IPS-15b (cell line): ENCODE measurements around the gene RASSF5.

ENCODE experiments used
- H3K27me3 ChIP-seq: one replicate; pipeline ENCODE4 v1.6.1; 2013; ENCODE audit warnings: low read length; ENCODE audit not compliant: control insufficient read depth, insufficient read depth
- H3K36me3 ChIP-seq: one replicate; pipeline ENCODE4 v1.6.1; 2013; ENCODE audit warnings: low read length; ENCODE audit not compliant: control insufficient read depth, insufficient read depth
- H3K4me1 ChIP-seq: one replicate; pipeline ENCODE4 v1.6.1; 2013; ENCODE audit warnings: mild to moderate bottlenecking, low read length; ENCODE audit not compliant: control insufficient read depth, insufficient read depth
- H3K4me3 ChIP-seq: one replicate; pipeline ENCODE4 v1.5.1; 2013; ENCODE audit warnings: low read depth, low read length
- H3K9ac ChIP-seq: one replicate; pipeline ENCODE4 v1.6.1; 2013; ENCODE audit warnings: low read depth, mild to moderate bottlenecking, low read length
- H3K9me3 ChIP-seq: one replicate; pipeline ENCODE4 v1.6.1; 2013; ENCODE audit warnings: mild to moderate bottlenecking, low read length; ENCODE audit not compliant: control insufficient read depth, insufficient read depth

Gene RASSF5

GRCh38 chr1:206468571-206468970 lies 38.8 kb upstream of the RASSF5 start:
- Histone ChIP-seq H3K9ac (no peak overlapping the region), H3K9me3 (no peaks in the 10 kb centered on the region), H3K4me3 (no peak overlapping the region), H3K27me3 (peaks cover 8% of the 10 kb centered on the region), H3K36me3 (no peaks in the 10 kb centered on the region), H3K4me1 (peaks cover 20% of the 10 kb centered on the region)

GRCh38 chr1:206469411-206469932 lies 37.9 kb upstream of the RASSF5 start:
- H3K4me1 ChIP-seq: peaks cover 20% of the 10 kb centered on the region

GRCh38 chr1:206469933-206470691 lies 37.2 kb upstream of the RASSF5 start, which contains the start of gene IKBKE:
Gene IKBKE (plus strand): TSS chr1:206470476. CDS start chr1:206473228, 2,752 bp downstream.
- Histone ChIP-seq H3K4me3 (peak within 1 kb of the TSS; percentile 50), H3K36me3 (no peaks in the 10 kb centered on the region), H3K4me1 (peaks cover 20% of the 10 kb centered on the region), H3K27me3 (peaks cover 8% of the 10 kb centered on the region), H3K9ac (no peak within 1 kb of the TSS), H3K9me3 (no peaks in the 10 kb centered on the region)

More at GRCh38 chr1:206469411-206469932, 37.9 kb upstream of the RASSF5 start:
- H3K9ac ChIP-seq: no peak overlapping the region
- H3K36me3 ChIP-seq: no peaks in the 10 kb centered on the region
- peaks cover 8% of the 10 kb centered on the region for H3K27me3 ChIP-seq
- H3K9me3 ChIP-seq: no peaks in the 10 kb centered on the region
- H3K4me3 ChIP-seq: no peak overlapping the region

- H3K9ac ChIP-seq: no peak overlapping the region
- H3K4me1 ChIP-seq: peaks cover 20% of the 10 kb centered on the region
These were observed 36.5 kb upstream of the RASSF5 start for GRCh38 chr1:206470692-206471414.

GRCh38 chr1:206471415-206471801 lies 35.9 kb upstream of the RASSF5 start:
- Histone ChIP-seq H3K9me3 (no peaks in the 10 kb centered on the region), H3K9ac (no peak overlapping the region), H3K27me3 (peaks cover 8% of the 10 kb centered on the region), H3K4me3 (peak overlapping the region; percentile 50), H3K36me3 (peaks cover 5% of the 10 kb centered on the region), H3K4me1 (peaks cover 20% of the 10 kb centered on the region)

More at GRCh38 chr1:206470692-206471414, 36.5 kb upstream of the RASSF5 start:
- peaks cover 8% of the 10 kb centered on the region for H3K27me3 ChIP-seq
- H3K36me3 ChIP-seq: peaks cover 2% of the 10 kb centered on the region
- H3K9me3 ChIP-seq: no peaks in the 10 kb centered on the region
- H3K4me3 ChIP-seq: peak overlapping the region; percentile 50

GRCh38 chr1:206472024-206472423 lies 35.3 kb upstream of the RASSF5 start:
- H3K27me3 ChIP-seq: peaks cover 3% of the 10 kb centered on the region
- H3K9ac ChIP-seq: no peak overlapping the region
- H3K36me3 ChIP-seq: peaks cover 8% of the 10 kb centered on the region
- no peaks in the 10 kb centered on the region for H3K9me3 ChIP-seq
- no peak overlapping the region for H3K4me3 ChIP-seq
- H3K4me1 ChIP-seq: peaks cover 18% of the 10 kb centered on the region

- Histone ChIP-seq H3K9ac (no peak overlapping the region), H3K36me3 (peaks cover 8% of the 10 kb centered on the region), H3K27me3 (peaks cover 3% of the 10 kb centered on the region), H3K9me3 (no peaks in the 10 kb centered on the region), H3K4me1 (peaks cover 18% of the 10 kb centered on the region), H3K4me3 (no peak overlapping the region)
These were observed 34.9 kb upstream of the RASSF5 start for GRCh38 chr1:206472454-206472853.

GRCh38 chr1:206472886-206473285 lies 34.4 kb upstream of the RASSF5 start:
- no peak overlapping the region for H3K9ac ChIP-seq
- peaks cover 8% of the 10 kb centered on the region for H3K36me3 ChIP-seq
- peaks cover 18% of the 10 kb centered on the region for H3K4me1 ChIP-seq
- H3K27me3 ChIP-seq: peaks cover 3% of the 10 kb centered on the region
- no peak overlapping the region for H3K4me3 ChIP-seq
- no peaks in the 10 kb centered on the region for H3K9me3 ChIP-seq

GRCh38 chr1:206476058-206476457 lies 31.3 kb upstream of the RASSF5 start:
- Histone ChIP-seq H3K27me3 (no peaks in the 10 kb centered on the region), H3K9ac (no peak overlapping the region), H3K9me3 (no peaks in the 10 kb centered on the region), H3K36me3 (peaks cover 11% of the 10 kb centered on the region), H3K4me3 (no peak overlapping the region), H3K4me1 (peaks cover 9% of the 10 kb centered on the region)

- Histone ChIP-seq H3K27me3 (no peaks in the 10 kb centered on the region), H3K9me3 (no peaks in the 10 kb centered on the region), H3K9ac (no peak overlapping the region), H3K4me1 (peaks cover 6% of the 10 kb centered on the region), H3K4me3 (no peak overlapping the region), H3K36me3 (peaks cover 11% of the 10 kb centered on the region)
These were observed 30.7 kb upstream of the RASSF5 start for GRCh38 chr1:206476591-206476990.

GRCh38 chr1:206477110-206477509 lies 30.2 kb upstream of the RASSF5 start:
- Histone ChIP-seq H3K9me3 (no peaks in the 10 kb centered on the region), H3K9ac (no peak overlapping the region), H3K27me3 (no peaks in the 10 kb centered on the region), H3K4me1 (peaks cover 5% of the 10 kb centered on the region), H3K36me3 (peaks cover 11% of the 10 kb centered on the region), H3K4me3 (no peak overlapping the region)
